ENCODE results near the gene CUL5.
"Not testable (repeated sequence)": the region's sequence is repeated elsewhere in the genome, so short reads cannot be mapped to it uniquely, and the experiment has no call there.

GRCh38 chr11:108120936-108121273 is 112.2 kb downstream of the CUL5 start:
- not testable (repeated sequence) for TF ChIP-seq CTCF (IDR thresholded peaks at IDR 0.05); JUND (IDR thresholded peaks at IDR 0.05); POLR2AphosphoS5 (IDR thresholded peaks at IDR 0.05; ENCODE audit: low read depth, low read length); MAX (IDR thresholded peaks at IDR 0.05; ENCODE audit: low read depth); EP300 (IDR thresholded peaks at IDR 0.05; ENCODE audit: borderline replicate concordance in 1 of 2, low read depth in 1 of 2, low read length in 1 of 2); MEF2A (IDR thresholded peaks at IDR 0.05; ENCODE audit: borderline replicate concordance, low read depth)
